ENCODE data around the gene TTC12. TPM values are rescaled to one million over a fixed set of nuclear protein-coding genes. Genes with fewer than 3 reads are reported as not detected.

The TTC12 gene
- total and polyA plus RNA-seq, 2 donors (not counting 3 experiments of a cell fraction or from before 2014, with no cell fraction given) = 2.2 to 2.9 TPM

DNA sequence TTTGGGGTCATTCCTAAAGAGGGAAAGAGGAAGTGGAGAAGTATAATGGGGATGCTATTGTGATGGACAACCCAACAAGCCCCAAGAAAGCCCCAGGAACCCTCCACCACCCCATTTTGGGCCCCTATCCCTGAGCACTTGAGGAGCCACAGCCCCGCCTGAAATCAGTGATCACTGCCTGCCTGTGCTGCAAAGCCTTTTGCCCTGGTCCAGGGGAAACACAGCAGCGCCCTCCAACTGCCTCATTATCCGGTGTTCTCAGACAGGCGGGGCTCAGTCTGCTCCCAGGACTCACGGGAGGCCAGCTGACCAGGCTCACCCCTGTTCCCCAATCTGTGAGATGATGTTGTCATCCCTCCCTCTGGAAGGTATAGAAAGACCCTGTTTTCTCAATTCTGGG lies 44.7 kb upstream of the TTC12 start:
- BruUV-seq (replicated peaks) = no TSS peak
- CTCF ChIA-PET = no interaction called here

More for the DNA sequence above, 44.7 kb upstream of the TTC12 start:
- Histone ChIP-seq H2AFZ (ENCODE audit: low read depth, low read length) (no peak overlapping the region), H3K27ac (ENCODE audit: insufficient read depth, low read depth, low read length) (no peak overlapping the region), H3K4me3 (replicated peaks in 1 of 3; ENCODE audit: insufficient read depth in 1 of 3, low read depth in 1 of 3, low read length in 3 of 3) (no peak overlapping the region), H3K4me1 (ENCODE audit: control insufficient read depth, extremely low read depth, insufficient read depth, low read length) (no peaks in the 10 kb centered on the region), H3K27me3 (ENCODE audit: control insufficient read depth in 2 of 2, insufficient read depth in 2 of 2, low read length in 2 of 2) (no peaks in the 10 kb centered on the region), H3K79me2 (ENCODE audit: control insufficient read depth, insufficient read depth, low read length) (no peaks in the 10 kb centered on the region), H3K9me1 (replicated peaks; ENCODE audit: control insufficient read depth, extremely low read depth, insufficient read depth, low read length) (no peaks in the 10 kb centered on the region), H4K20me1 (replicated peaks; ENCODE audit: control insufficient read depth, extremely low read depth, insufficient read depth, low read length) (no peaks in the 10 kb centered on the region), H3K36me3 (ENCODE audit: control insufficient read depth in 2 of 2, extremely low read depth in 1 of 2, insufficient read depth in 2 of 2, low read length in 2 of 2) (no peaks in the 10 kb centered on the region), H3K9ac (replicated peaks; ENCODE audit: extremely low read depth, insufficient read depth, low read length) (no peak overlapping the region), H3K9me3 (replicated peaks; ENCODE audit: control insufficient read depth, insufficient read depth, low read length) (no peaks in the 10 kb centered on the region), H3K4me2 (ENCODE audit: insufficient read depth, low read length) (no peak overlapping the region)
- POLR2A ChIA-PET = no interaction called here
- DNase-seq (ENCODE audit: low read depth, low spot score) (no peak), FAIRE-seq (no peak)
- dilution Hi-C loops (cut with MboI; ENCODE audit: extremely low pct_ligation_motif_present, low sequenced_read_pairs) = no loop called here
- no peak for TF ChIP-seq MYC (IDR thresholded peaks at IDR 0.05; ENCODE audit: low read depth, low read length)
- no peak for TF ChIP-seq POLR2A (IDR thresholded peaks at IDR 0.05; ENCODE audit: low read depth, low read length)
- no peak for TF ChIP-seq POLR2AphosphoS5 (IDR thresholded peaks at IDR 0.05; ENCODE audit: insufficient read depth, low read depth, low read length)
- TF ChIP-seq EZH2 (IDR thresholded peaks at IDR 0.05; ENCODE audit: borderline replicate concordance, low read depth, low read length, severe bottlenecking) = no peak
- TF ChIP-seq CTCF (IDR thresholded peaks at IDR 0.05; ENCODE audit: extremely low read depth in 1 of 2, insufficient read depth in 1 of 2, low read depth in 1 of 2, low read length in 2 of 2) = no peak
- TF ChIP-seq JUN (IDR thresholded peaks at IDR 0.05; ENCODE audit: borderline replicate concordance, insufficient read depth, insufficient read length, low read depth) = no peak
- no peak for TF ChIP-seq MAX (IDR thresholded peaks at IDR 0.05; ENCODE audit: insufficient read depth, insufficient read length)
- TF ChIP-seq GATA2 (IDR thresholded peaks at IDR 0.05; ENCODE audit: insufficient read depth, insufficient read length, low read depth, low read length) = no peak
- no peak for TF ChIP-seq FOS (IDR thresholded peaks at IDR 0.05; ENCODE audit: borderline replicate concordance, insufficient read depth, low read length)
- intact Hi-C loops (cut with micrococcal nuclease) = no loop called here
